Kidney (tissue), 14 donors: ENCODE data around the gene FRMD4A. TPM values are rescaled to one million over a fixed set of nuclear protein-coding genes. Genes with fewer than 3 reads are reported as not detected.

Source experiments
- DNase-seq, 5 donors: peaks; one replicate each; pipeline ENCODE4 v3.0.0-alpha.2; 2013 to 2020
- FAIRE-seq: peaks from 2 replicates; lab custom pipeline; 2012; peaks lifted over from hg19 to GRCh38; lab: Jason Lieb, UNC
- H3K27ac ChIP-seq, 2 donors: one replicate each; pipeline ENCODE4 v1.7.0; 2013; ENCODE audit warnings: low read depth in 2 of 2, low read length in 2 of 2, inconsistent platforms in 1 of 2
- H3K27me3 ChIP-seq: one replicate; pipeline ENCODE4 v1.7.1; 2013; ENCODE audit warnings: low read length, inconsistent platforms; ENCODE audit not compliant: control insufficient read depth, insufficient read depth
- H3K36me3 ChIP-seq, 3 donors: one replicate each; pipeline versions ENCODE4 v1.7.0 to v1.7.1; 2013; ENCODE audit warnings: low read length in 3 of 3, control low read depth in 1 of 3, inconsistent platforms in 1 of 3; ENCODE audit not compliant: insufficient read depth in 3 of 3, control insufficient read depth in 2 of 3
- H3K4me1 ChIP-seq, 3 donors: one replicate each; pipeline versions ENCODE4 v1.7.0 to v1.7.1; 2013; ENCODE audit warnings: low read length in 3 of 3, inconsistent platforms in 1 of 3, low read depth in 1 of 3; ENCODE audit not compliant: control insufficient read depth in 2 of 3, insufficient read depth in 2 of 3
- H3K4me3 ChIP-seq, 3 donors: one replicate each; pipeline versions ENCODE4 v1.7.0 to v1.8.1; 2013; ENCODE audit warnings: low read length in 3 of 3, control low read depth in 1 of 3, inconsistent platforms in 1 of 3
- H3K9ac ChIP-seq, 3 donors: one replicate each; pipeline versions ENCODE4 v1.7.0 to v1.7.1; 2013; ENCODE audit warnings: low read length in 3 of 3, control low read depth in 1 of 3, inconsistent platforms in 1 of 3
- H3K9me3 ChIP-seq, 3 donors: one replicate each; pipeline versions ENCODE4 v1.7.0 to v1.7.1; 2013; ENCODE audit warnings: low read length in 3 of 3, control low read depth in 1 of 3, inconsistent platforms in 1 of 3; ENCODE audit not compliant: control insufficient read depth in 2 of 3, insufficient read depth in 1 of 3
- intact Hi-C: fragments of 100-400 bp; cut with DNase I; formaldehyde crosslinking; loops from one replicate; pipeline ENCODE4 v1.11.1; 2022
- polyA plus RNA-seq: library from polyadenylated mRNA; stranded (reverse); fragments of 350-450 nt; fragmentation: Illumina TruSeq; extraction: RNeasy Lipid Tissue Mini Kit (QIAGEN cat#74804); gene quantifications from one replicate; pipeline ENCODE4 v1.2.3, GENCODE V29; 2014; ENCODE audit warnings: low read depth, low replicate concordance; ENCODE audit not compliant: insufficient read depth
- total RNA-seq: library from RNA; stranded (reverse); fragmentation: NEBNext Ultra II Directional; extraction: Animal tissue kit (Norgen Biotek cat#: 25700); gene quantifications from one replicate; pipeline ENCODE4 v1.2.1, GENCODE V29; 2021
- TF ChIP-seq, protein P1 (sequence below): IDR thresholded peaks from 3 replicates; pipeline ENCODE4 v1.5.1; 2012; ENCODE audit warnings: mild to moderate bottlenecking, moderate library complexity, borderline replicate concordance; ENCODE audit not compliant: insufficient read depth; ENCODE audit errors: extremely low read depth
- donor health status: control.
- donor health status: control.
- donor health status: control.
- donor health status: control.
- donor health status: control.
- donor health status: DM: yes; HTN: yes; CAD: no.
- donor health status: Normal renal cell carcinoma (clear cell type).

Gene FRMD4A
- total and polyA plus RNA-seq, 2 donors from 2014 or later, result 16.0 to 68.2 TPM

DNA sequence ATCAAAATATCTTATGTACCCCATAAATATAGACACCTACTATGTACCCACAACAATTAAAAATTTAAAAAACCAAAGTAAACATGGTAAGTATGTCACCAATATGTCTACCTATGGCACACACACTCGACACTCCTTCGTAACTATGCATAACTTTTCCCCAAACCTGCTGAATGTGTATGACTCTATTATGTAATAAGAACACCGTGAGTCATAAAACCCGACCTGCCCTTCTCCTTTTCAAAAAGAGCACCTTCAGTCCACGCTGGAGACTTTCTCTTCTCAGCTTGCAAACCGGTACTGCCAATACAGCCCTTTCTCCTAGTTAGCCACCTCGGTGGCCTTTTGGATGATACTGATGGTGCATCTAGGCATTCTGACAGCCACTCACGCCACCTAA lies 557.7 kb downstream of the FRMD4A start:
- Histone ChIP-seq H3K9ac (no peak overlapping the region), H3K4me1 (peaks cover 0 to 4% (median 3%) of the 10 kb centered on the region in 3 donors), H3K27ac (no peak overlapping the region), H3K4me3 (no peak overlapping the region), H3K36me3 (no peaks in the 10 kb centered on the region), H3K27me3 (no peaks in the 10 kb centered on the region), H3K9me3 (no peaks in the 10 kb centered on the region)
- TF ChIP-seq, protein P1, sequence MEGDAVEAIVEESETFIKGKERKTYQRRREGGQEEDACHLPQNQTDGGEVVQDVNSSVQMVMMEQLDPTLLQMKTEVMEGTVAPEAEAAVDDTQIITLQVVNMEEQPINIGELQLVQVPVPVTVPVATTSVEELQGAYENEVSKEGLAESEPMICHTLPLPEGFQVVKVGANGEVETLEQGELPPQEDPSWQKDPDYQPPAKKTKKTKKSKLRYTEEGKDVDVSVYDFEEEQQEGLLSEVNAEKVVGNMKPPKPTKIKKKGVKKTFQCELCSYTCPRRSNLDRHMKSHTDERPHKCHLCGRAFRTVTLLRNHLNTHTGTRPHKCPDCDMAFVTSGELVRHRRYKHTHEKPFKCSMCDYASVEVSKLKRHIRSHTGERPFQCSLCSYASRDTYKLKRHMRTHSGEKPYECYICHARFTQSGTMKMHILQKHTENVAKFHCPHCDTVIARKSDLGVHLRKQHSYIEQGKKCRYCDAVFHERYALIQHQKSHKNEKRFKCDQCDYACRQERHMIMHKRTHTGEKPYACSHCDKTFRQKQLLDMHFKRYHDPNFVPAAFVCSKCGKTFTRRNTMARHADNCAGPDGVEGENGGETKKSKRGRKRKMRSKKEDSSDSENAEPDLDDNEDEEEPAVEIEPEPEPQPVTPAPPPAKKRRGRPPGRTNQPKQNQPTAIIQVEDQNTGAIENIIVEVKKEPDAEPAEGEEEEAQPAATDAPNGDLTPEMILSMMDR, result no peak
- DNase-seq, result no peak
- intact Hi-C loops, result no loop called here
- no peak for FAIRE-seq

DNA sequence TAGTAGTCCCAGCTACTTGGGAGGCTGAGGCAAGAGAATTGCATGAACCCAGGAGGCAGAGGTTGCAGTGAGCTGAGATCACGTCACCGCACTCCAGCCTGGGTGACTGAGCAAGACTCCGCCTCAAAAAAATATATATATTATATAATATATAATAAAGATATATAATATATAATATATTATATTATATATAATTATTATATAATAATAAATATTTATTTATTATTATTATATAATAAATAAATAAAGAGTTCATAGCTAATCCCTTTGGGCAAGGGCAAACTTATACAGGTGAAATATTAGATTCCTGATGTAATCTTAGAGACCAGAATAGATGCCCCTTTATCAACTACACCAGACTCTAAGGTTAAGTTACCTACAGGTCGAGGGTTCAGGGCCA lies 558.7 kb downstream of the FRMD4A start:
- H3K9me3 ChIP-seq, result no peaks in the 10 kb centered on the region
- H3K27ac ChIP-seq, result no peak overlapping the region
- TF ChIP-seq, protein P1, result no peak
- no peak overlapping the region for H3K9ac ChIP-seq
- H3K4me3 ChIP-seq, result no peak overlapping the region
- intact Hi-C loops, result no loop called here
- FAIRE-seq (no peak), DNase-seq (no peak)
- no peaks in the 10 kb centered on the region for H3K27me3 ChIP-seq
- peaks cover 0 to 6% (median 4%) of the 10 kb centered on the region in 3 donors for H3K4me1 ChIP-seq
- no peaks in the 10 kb centered on the region for H3K36me3 ChIP-seq

DNA sequence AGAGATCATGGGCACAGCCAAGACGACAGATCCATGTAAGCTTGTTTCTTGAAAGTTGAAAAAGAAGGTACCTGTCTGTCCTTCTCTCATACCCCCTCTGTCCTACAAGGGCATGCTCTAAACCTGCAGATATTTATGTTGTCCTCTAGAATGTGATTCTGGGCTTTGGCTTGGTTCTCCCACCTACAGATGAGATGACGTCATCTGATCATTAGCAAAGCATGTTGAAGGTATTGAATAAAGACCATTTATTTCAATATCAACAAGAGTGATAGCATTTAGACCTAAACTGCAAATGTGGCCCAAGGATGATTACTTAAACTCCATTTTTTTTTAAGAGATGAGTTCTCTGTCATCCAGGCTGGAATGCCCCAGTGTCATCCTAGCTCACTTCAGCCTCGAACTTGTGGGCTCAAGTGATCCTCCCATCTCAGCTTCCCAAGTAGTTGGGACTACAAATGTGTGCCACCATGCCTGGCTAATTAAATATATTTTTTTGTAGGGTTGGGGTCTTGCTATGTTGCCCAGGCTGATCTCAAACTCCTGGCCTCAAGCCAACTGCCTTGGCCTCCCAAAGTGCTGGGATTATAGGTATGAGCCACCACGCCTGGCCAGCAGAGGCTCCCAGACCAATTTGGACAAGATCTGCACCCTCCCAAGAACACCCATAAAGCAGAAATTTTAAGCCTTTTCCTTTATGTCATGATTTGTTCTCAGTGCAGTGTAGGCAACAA lies 559.8 kb downstream of the FRMD4A start:
- H3K9me3 ChIP-seq, result no peaks in the 10 kb centered on the region
- FAIRE-seq (no peak), DNase-seq (no peak)
- H3K27ac ChIP-seq, result no peak overlapping the region
- no peaks in the 10 kb centered on the region for H3K27me3 ChIP-seq
- TF ChIP-seq, protein P1, result no peak
- no peak overlapping the region for H3K4me3 ChIP-seq
- peaks cover 0 to 6% (median 6%) of the 10 kb centered on the region in 3 donors for H3K4me1 ChIP-seq
- no peak overlapping the region for H3K9ac ChIP-seq
- intact Hi-C loops, result no loop called here
- H3K36me3 ChIP-seq, result no peaks in the 10 kb centered on the region
